CD4-positive, alpha-beta T cell treated with Interleukin-1 beta for 1 hour (primary cell): ENCODE measurements around the gene THRA.
A peak's percentile ranks its signal among the peaks of the same experiment; 100 is the strongest.

Experiments
- DNase-seq, 2 donors: peaks; one replicate each; pipeline ENCODE4 v3.0.0-alpha.2; 2020 to 2022

Gene THRA

GRCh38 chr17:40100669-40101366, 38.1 kb downstream of the THRA start:
- DNase-seq = peak; percentile 93 to 94

- DNase-seq = no peak
These were observed 38.8 kb downstream of the THRA start for GRCh38 chr17:40101367-40102210.

DNA sequence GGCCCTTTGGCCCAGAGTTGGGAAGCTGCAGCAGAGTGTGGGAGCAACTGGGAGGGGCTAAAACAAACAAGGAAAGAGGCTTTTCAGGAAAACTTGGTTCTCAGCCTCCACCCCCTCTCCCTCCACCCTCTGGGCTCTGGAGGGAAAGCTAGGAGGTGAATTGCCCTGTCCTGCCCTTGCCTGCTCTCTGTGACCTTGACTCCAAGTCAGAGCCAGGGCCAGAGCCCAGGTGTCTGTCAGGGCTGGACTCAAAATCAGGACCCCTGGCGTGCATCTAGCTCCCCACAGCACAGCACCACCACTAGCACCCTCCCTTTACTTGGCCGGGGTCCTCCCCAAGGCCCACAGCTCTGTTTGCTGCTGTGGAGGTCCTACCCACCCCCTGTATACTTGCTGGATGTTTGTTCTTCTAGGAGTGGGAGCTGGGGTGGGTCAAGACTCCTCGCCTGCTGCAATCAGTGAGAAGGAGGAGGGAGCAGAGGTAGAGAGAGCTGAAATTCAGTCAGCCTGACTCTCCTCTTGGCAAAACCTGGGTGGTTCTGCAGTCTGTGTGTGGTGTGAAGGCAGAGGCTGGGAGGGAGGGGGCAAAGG, 40.4 kb downstream of the THRA start:
- DNase-seq = no peak

DNA sequence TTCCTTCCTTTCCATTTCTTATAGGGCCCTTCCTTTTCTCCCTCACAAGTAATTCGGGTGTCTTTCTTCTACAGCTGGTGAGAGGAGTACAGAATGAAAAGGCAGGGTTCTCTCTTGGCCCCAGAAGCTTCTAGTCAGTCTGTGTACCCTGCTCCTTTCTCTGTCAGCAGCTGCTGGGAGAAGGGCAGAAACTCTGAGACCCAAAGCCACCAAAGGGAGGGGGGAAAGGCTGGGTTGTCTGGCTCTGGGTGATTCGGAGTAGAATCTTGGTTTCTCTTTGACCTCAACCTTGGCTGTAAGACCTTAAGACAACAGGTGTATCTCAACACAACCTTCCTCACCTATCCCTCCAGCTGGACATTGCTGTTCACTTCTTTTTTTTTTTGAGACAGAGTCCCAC, 40.9 kb downstream of the THRA start:
- no peak for DNase-seq

- no peak for DNase-seq
These were observed 42.1 kb downstream of the THRA start for GRCh38 chr17:40104594-40105486.

DNA sequence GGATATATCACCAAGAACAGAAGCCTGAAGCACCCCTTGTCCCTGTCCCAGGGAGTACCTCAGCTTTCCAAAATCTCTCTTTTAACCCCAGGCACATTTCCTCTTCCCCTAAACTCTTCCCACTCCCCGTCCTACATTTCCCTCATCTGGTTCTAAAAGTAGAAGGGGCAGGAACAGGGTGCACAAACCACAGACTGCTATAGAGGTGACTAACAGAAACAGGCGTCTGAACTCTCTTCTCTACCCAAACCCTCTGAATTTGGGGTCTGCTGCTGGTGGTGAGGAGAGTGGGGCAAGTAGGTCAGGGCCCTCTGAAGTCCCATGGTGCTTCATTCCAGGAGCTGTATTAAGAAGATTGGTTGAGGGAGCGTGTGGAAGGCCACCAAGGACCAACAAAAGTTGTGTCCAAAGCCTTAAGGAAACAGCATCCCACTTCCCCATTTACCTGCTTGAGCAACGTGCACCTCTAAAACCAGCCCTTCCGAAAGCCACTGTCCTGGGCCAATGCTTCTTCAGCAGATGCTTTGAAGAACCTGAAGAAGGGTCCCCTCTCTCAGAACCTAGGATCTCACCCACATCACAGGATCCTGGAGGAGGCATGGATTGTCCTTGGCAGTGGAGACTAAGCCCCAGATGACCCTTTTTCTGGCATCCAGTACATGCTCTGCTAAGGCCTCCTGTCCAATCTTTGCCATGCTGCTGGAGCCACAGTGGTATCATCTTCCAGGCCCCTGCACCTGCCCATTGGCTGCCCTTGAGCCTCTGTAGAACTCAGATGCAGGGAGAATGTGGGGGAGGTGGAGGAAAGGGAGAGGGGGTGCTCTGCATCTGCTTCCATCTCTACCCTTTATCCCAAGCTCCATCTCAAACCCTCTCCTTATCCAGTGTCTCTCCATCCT, 43.3 kb downstream of the THRA start:
- no peak for DNase-seq

GRCh38 chr17:40106760-40107521, 44.2 kb downstream of the THRA start:
- DNase-seq = no peak

GRCh38 chr17:40107522-40108174, 44.9 kb downstream of the THRA start:
- peak in 1 of 2 donors; percentile 42 for DNase-seq

GRCh38 chr17:40108970-40109824, 46.4 kb downstream of the THRA start:
- DNase-seq = no peak

- DNase-seq = no peak
These were observed 47.5 kb downstream of the THRA start for GRCh38 chr17:40110026-40110845.

DNA sequence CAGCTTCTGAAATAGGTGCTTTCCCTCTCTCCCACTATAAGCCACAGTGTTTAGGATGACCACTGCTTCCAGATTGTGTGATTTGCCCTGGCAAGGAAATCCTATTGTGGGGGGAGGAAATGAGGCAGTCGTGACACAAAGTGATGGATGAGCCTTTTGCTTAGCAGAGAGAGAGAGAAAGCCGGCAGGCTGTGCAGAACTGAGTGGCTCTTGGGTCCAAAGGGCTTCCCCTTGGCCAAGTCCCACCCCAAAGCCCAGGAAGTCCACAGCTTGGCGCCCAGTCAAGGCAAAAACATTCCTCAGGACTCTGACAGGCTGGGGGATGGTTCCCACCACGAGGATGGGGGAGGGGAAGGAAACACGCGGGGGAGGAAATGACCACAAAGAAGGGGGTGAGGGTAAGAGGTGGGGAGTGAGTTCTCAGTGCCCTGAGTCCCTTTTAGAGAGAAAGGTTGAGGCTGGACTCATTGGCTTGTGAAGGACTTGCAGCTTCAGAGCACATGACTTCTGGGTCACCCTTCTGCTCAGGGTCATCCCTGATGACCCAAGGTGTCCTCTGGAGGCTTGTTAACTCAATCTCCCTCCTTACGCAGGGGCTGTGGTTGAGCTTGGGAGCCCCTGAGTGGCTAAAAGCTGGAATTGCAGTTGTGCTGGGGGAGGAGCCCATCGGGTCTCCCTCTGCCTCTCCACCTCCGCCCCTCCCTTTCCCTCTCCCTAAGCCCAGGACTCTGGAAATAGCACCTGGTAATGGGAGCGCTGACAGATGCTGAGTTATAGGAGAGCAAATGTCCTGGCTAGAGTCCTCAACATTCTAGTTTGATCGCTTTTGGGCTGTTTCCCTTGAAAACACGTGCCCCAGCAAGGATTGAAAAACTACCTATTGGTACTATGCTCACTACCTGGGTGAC, 48.7 kb downstream of the THRA start:
- peak; percentile 78 to 80 for DNase-seq

DNA sequence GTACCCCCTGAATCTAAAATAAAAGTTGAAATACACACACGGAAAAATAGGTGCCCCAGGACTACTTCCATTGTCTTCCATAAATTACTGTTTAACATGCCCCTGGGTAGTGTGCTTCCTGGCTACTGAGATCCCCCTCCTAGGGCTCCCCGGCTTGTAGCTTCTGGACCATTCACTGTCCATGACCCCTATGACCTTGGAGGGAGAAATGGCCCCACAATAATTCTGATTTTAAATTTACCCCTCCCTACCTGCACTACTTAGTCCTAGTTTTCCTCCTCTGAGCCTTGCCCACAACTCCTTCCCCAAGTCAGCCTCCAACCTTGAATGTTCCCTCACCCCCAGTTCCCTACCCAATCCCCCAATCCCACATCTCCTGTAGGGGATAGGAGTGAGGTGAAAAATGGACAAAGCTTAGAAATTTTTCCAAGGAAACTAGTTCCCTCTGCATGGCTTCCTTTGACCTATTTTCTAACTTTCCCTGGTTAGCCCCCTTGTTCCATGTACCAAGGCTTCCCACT, 49.5 kb downstream of the THRA start:
- DNase-seq = no peak

DNA sequence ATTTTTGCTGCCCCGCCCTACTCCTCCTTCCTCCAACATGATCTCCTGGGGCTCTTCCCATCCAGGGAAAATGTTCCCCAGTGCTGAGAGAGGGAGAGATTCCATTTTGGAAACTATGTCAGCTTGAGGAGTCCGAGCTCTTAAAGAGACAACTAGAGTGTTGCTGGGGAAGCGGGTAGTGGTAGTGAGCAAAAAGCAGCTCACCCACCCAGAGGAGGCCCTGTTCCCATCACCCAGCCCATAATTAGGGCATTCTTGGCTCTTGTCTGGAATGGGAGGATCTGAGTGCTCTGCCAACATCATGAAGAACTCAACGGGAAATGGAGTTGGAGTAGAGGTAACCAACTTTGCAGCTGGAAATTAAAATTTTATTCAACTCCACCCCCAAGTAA, 49.9 kb downstream of the THRA start:
- DNase-seq = no peak

DNA sequence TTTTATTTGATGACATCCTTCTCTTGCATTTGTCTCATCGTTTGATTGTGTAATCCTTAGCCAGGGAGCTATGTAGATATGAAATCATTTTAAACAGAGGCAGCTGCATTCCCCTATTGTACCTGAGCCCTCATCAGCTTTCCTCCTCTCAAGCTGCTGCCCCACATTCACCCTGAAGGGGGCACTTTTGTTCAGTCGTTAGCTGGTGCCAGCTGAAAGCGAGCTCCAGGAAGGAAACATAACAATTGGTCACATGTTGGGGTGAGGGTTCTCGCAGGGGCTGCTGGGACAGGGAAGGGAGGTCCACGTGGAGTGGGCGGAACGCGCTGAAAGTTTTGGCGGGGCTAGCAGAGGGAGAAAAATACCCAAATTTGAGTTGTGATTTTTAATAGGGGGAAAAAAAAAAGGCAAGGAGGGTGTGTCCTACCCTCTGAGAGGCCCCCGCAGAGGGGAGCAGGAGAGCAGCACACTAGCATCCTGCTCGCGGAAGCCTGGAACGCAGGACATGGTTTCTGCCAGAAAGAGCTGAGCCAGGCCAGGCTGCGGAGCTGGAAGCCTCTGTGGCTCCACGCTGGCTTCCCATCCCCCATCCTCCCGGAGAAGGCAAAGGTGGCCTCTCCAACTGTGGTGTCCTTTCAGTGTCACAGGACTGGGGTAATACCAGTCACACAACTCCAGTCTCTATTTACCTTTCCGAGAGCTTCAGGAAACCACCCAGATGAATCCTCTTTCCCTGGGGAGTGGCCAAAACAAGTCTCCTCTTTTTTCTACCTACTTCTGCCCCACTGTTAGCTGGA, 50.5 kb downstream of the THRA start:
- peak; percentile 93 to 96 for DNase-seq

- DNase-seq = no peak
These were observed 51.1 kb downstream of the THRA start for GRCh38 chr17:40113907-40114245.

DNA sequence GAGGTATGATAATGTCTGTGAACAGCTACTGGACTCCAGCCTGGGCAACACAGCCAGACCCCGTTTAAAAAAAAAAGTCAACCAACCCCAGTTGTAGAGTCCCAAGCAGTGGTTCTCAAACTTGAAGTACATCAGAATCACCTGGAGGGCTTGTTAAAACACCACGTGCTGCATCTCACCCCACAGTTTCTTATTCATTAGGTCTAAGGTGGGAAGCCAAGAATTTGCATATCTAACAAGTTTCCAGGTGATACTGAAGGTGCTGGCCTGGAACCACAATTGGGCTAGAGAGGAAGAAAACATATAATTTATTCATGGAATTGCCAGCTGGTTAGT, 52.3 kb downstream of the THRA start:
- no peak for DNase-seq
